ENCODE results near the gene REPIN1. TPM values are rescaled to one million over a fixed set of nuclear protein-coding genes. Genes with fewer than 3 reads are reported as not detected.

The REPIN1 gene
- total RNA-seq, 1 experiment from 2014 or later, result 174 TPM

DNA sequence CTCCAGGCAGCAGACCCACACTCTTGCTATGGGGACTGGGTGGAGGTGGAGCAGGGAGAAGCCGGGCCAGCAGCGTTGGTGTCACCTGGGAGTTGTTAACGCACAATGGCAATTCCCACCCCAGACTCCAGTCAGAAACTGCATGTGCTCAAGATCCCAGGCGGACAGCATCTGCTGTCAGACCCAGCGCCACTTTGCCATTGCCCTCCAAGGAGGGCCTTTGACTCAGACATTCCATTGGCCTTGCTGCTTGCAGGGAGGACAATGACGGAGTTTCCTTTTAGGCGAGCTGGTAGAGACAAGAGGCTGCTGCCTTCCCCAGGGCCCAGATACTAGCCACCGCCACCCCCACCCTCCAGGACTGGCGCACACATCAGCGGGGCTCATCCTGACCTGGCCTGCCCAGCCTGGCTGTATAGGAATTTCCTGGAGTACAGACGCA is 45.0 kb downstream of the REPIN1 start:
- Histone ChIP-seq H3K4me2 (no peak overlapping the region), H3K36me3 (ENCODE audit: low read depth) (no peaks in the 10 kb centered on the region), H3K27ac (no peak overlapping the region), H3K27me3 (ENCODE audit: insufficient read depth, low read depth) (no peaks in the 10 kb centered on the region), H3F3A (ENCODE audit: insufficient read depth, low read depth) (no peaks in the 10 kb centered on the region), H3K79me2 (ENCODE audit: low read depth) (no peaks in the 10 kb centered on the region), H4K20me1 (ENCODE audit: insufficient read depth) (no peaks in the 10 kb centered on the region), H3K4me1 (replicated peaks; ENCODE audit: insufficient read depth) (no peaks in the 10 kb centered on the region), H2AFZ (no peak overlapping the region), H3K9me2 (ENCODE audit: insufficient read depth) (no peaks in the 10 kb centered on the region), H3K9me3 (ENCODE audit: insufficient read depth, low read depth) (no peaks in the 10 kb centered on the region), H3K4me3 (no peak overlapping the region)
- intact Hi-C loops (cut with micrococcal nuclease; ENCODE audit: unreplicated experiment), result no loop called here
- BruUV-seq (replicated peaks), result no TSS peak
- POLR2A ChIA-PET (ENCODE audit: unreplicated experiment), result interaction anchor here (0.6 kb wide), 1 partner anchor 60 kb away, joined by 3 read pairs; no protein-coding TSS in a partner anchor
- DNase-seq, result no peak
- CTCF ChIA-PET, result interaction anchor here (0.6 to 0.7 kb wide), 2 partner anchors 34 to 342 kb away, joined by 3 to 4 read pairs; no protein-coding TSS in a partner anchor
- TF ChIP-seq, protein P1, sequence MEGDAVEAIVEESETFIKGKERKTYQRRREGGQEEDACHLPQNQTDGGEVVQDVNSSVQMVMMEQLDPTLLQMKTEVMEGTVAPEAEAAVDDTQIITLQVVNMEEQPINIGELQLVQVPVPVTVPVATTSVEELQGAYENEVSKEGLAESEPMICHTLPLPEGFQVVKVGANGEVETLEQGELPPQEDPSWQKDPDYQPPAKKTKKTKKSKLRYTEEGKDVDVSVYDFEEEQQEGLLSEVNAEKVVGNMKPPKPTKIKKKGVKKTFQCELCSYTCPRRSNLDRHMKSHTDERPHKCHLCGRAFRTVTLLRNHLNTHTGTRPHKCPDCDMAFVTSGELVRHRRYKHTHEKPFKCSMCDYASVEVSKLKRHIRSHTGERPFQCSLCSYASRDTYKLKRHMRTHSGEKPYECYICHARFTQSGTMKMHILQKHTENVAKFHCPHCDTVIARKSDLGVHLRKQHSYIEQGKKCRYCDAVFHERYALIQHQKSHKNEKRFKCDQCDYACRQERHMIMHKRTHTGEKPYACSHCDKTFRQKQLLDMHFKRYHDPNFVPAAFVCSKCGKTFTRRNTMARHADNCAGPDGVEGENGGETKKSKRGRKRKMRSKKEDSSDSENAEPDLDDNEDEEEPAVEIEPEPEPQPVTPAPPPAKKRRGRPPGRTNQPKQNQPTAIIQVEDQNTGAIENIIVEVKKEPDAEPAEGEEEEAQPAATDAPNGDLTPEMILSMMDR (conservative IDR thresholded peaks at IDR 0.05), result no peak
- no peak for TF ChIP-seq EZH2 (IDR thresholded peaks at IDR 0.05; ENCODE audit: low read depth)

DNA sequence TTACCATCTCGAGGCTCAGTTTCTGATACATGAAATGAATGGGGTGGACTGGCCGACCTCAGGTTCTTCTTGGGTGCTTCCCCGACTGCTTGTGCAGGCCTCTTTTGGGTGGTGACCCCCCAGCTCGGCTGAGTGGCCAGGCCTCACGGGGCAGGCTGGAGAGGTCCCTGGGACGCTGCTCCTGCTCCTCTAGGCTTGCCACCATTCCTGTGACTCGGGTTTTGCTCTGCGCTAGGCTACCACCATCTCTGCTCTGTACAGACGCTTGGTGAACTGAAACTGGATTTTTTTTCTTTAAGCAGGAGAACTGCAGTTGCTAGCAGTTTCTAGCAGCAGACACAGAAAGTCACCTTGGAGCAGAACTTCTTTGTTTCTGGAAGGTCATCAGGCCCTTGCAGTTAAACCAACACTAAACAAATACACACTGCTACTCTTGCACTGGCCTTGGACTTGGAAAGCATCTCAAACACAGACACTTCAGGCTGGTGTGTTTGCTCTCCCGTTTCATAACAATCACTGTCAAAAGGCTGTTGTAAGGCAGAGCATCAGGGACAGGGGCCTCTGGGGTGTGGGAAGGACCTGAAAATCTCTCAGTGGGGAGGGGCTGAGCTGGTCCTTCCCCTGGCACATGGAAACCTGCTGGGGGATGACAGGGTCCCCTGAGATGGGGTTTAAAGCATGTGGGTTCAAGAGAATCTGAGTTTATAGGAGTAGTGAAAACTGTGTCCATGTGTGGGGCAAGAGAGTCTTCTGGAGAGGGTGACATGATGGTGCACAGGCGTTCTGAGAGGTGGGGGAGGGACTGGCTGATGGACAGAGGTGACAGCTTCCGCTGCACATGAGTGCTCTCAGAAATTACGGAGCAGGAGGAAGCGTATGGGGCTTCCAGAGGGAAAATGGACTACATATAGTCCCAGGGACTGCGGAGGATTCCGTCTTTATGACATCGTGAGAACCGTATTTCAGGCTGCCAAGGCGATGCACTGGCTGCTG is 46.8 kb downstream of the REPIN1 start:
- no peak for DNase-seq
- ChIA-PET CTCF (no interaction called here), POLR2A (ENCODE audit: unreplicated experiment) (no interaction called here)
- no peaks in the 10 kb centered on the region for H3K79me2 ChIP-seq (ENCODE audit: low read depth)
- no peaks in the 10 kb centered on the region for H3K9me3 ChIP-seq (ENCODE audit: insufficient read depth, low read depth)
- H3K27me3 ChIP-seq (ENCODE audit: insufficient read depth, low read depth), result no peaks in the 10 kb centered on the region
- no peaks in the 10 kb centered on the region for H3K9me2 ChIP-seq (ENCODE audit: insufficient read depth)
- H3K4me3 ChIP-seq, result no peak overlapping the region
- H3K36me3 ChIP-seq (ENCODE audit: low read depth), result no peaks in the 10 kb centered on the region
- no peak overlapping the region for H3K4me2 ChIP-seq
- no peaks in the 10 kb centered on the region for H3K4me1 ChIP-seq (replicated peaks; ENCODE audit: insufficient read depth)
- no TSS peak for BruUV-seq (replicated peaks)
- H3F3A ChIP-seq (ENCODE audit: insufficient read depth, low read depth), result peaks cover 4% of the 10 kb centered on the region; the same call in 1 of the 2 replicates
- intact Hi-C loops (cut with micrococcal nuclease; ENCODE audit: unreplicated experiment), result no loop called here
- no peaks in the 10 kb centered on the region for H4K20me1 ChIP-seq (ENCODE audit: insufficient read depth)
- TF ChIP-seq, protein P1 (conservative IDR thresholded peaks at IDR 0.05), result no peak
- no peak for TF ChIP-seq EZH2 (IDR thresholded peaks at IDR 0.05; ENCODE audit: low read depth)
- no peak overlapping the region for H3K27ac ChIP-seq
- H2AFZ ChIP-seq, result no peak overlapping the region

DNA sequence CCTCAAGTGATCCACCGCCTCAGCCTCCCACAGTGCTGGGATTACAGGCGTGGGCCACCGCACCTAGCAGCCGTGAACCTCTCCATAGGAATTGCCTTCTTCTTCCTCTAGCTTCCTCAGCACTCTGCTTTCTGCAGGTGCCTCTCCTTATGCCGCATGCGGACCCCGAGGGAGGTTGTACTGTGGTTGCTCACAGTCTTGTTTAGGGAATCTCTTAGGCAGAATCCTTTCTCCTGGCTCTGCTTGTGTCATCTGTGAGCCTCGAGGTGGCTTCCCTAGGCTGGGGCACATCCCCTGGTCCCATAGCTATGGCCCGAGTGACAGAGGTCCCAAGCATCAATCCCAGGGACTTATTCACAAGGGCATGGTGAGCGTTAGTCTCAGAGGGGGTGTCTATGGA is 48.6 kb downstream of the REPIN1 start:
- BruUV-seq (replicated peaks), result no TSS peak
- no peak overlapping the region for H3K4me2 ChIP-seq
- H2AFZ ChIP-seq, result no peak overlapping the region
- H3K27me3 ChIP-seq (ENCODE audit: insufficient read depth, low read depth), result no peaks in the 10 kb centered on the region
- DNase-seq, result no peak
- TF ChIP-seq, protein P1 (conservative IDR thresholded peaks at IDR 0.05), result no peak
- no peak for TF ChIP-seq EZH2 (IDR thresholded peaks at IDR 0.05; ENCODE audit: low read depth)
- no peak overlapping the region for H3K27ac ChIP-seq
- peaks cover 4% of the 10 kb centered on the region; the same call in 1 of the 2 replicates for H3F3A ChIP-seq (ENCODE audit: insufficient read depth, low read depth)
- no peaks in the 10 kb centered on the region for H3K79me2 ChIP-seq (ENCODE audit: low read depth)
- H4K20me1 ChIP-seq (ENCODE audit: insufficient read depth), result no peaks in the 10 kb centered on the region
- CTCF ChIA-PET, result no interaction called here
- H3K9me2 ChIP-seq (ENCODE audit: insufficient read depth), result no peaks in the 10 kb centered on the region
- H3K4me3 ChIP-seq, result no peak overlapping the region
- H3K36me3 ChIP-seq (ENCODE audit: low read depth), result no peaks in the 10 kb centered on the region
- no peaks in the 10 kb centered on the region for H3K9me3 ChIP-seq (ENCODE audit: insufficient read depth, low read depth)
- H3K4me1 ChIP-seq (replicated peaks; ENCODE audit: insufficient read depth), result no peaks in the 10 kb centered on the region; the same call in 1 of the 2 replicates
- intact Hi-C loops (cut with micrococcal nuclease; ENCODE audit: unreplicated experiment), result no loop called here
- POLR2A ChIA-PET (ENCODE audit: unreplicated experiment), result no interaction called here

All from PC-9 (cell line).